Kidney (tissue), 14 donors: ENCODE measurements around the gene VGLL2. TPM values are rescaled to one million over a fixed set of nuclear protein-coding genes. Genes with fewer than 3 reads are reported as not detected.

Experiments
- DNase-seq, 5 donors: peaks; one replicate each; pipeline ENCODE4 v3.0.0-alpha.2; 2013 to 2020
- FAIRE-seq: peaks from 2 replicates; lab custom pipeline; 2012; peaks lifted over from hg19 to GRCh38; lab: Jason Lieb, UNC
- H3K27ac ChIP-seq, 2 donors: one replicate each; pipeline ENCODE4 v1.7.0; 2013; ENCODE audit warnings: low read depth in 2 of 2, low read length in 2 of 2, inconsistent platforms in 1 of 2
- H3K27me3 ChIP-seq: one replicate; pipeline ENCODE4 v1.7.1; 2013; ENCODE audit warnings: low read length, inconsistent platforms; ENCODE audit not compliant: control insufficient read depth, insufficient read depth
- H3K36me3 ChIP-seq, 3 donors: one replicate each; pipeline versions ENCODE4 v1.7.0 to v1.7.1; 2013; ENCODE audit warnings: low read length in 3 of 3, control low read depth in 1 of 3, inconsistent platforms in 1 of 3; ENCODE audit not compliant: insufficient read depth in 3 of 3, control insufficient read depth in 2 of 3
- H3K4me1 ChIP-seq, 3 donors: one replicate each; pipeline versions ENCODE4 v1.7.0 to v1.7.1; 2013; ENCODE audit warnings: low read length in 3 of 3, inconsistent platforms in 1 of 3, low read depth in 1 of 3; ENCODE audit not compliant: control insufficient read depth in 2 of 3, insufficient read depth in 2 of 3
- H3K4me3 ChIP-seq, 3 donors: one replicate each; pipeline versions ENCODE4 v1.7.0 to v1.8.1; 2013; ENCODE audit warnings: low read length in 3 of 3, control low read depth in 1 of 3, inconsistent platforms in 1 of 3
- H3K9ac ChIP-seq, 3 donors: one replicate each; pipeline versions ENCODE4 v1.7.0 to v1.7.1; 2013; ENCODE audit warnings: low read length in 3 of 3, control low read depth in 1 of 3, inconsistent platforms in 1 of 3
- H3K9me3 ChIP-seq, 3 donors: one replicate each; pipeline versions ENCODE4 v1.7.0 to v1.7.1; 2013; ENCODE audit warnings: low read length in 3 of 3, control low read depth in 1 of 3, inconsistent platforms in 1 of 3; ENCODE audit not compliant: control insufficient read depth in 2 of 3, insufficient read depth in 1 of 3
- CTCF ChIP-seq: IDR thresholded peaks from 3 replicates; pipeline ENCODE4 v1.5.1; 2012; ENCODE audit warnings: mild to moderate bottlenecking, moderate library complexity, borderline replicate concordance; ENCODE audit not compliant: insufficient read depth; ENCODE audit errors: extremely low read depth
- intact Hi-C: fragments of 100-400 bp; cut with DNase I; formaldehyde crosslinking; loops from one replicate; pipeline ENCODE4 v1.11.1; 2022
- polyA plus RNA-seq: library from polyadenylated mRNA; stranded (reverse); fragments of 350-450 nt; fragmentation: Illumina TruSeq; extraction: RNeasy Lipid Tissue Mini Kit (QIAGEN cat#74804); gene quantifications from one replicate; pipeline ENCODE4 v1.2.3, GENCODE V29; 2014; ENCODE audit warnings: low read depth, low replicate concordance; ENCODE audit not compliant: insufficient read depth
- total RNA-seq: library from RNA; stranded (reverse); fragmentation: NEBNext Ultra II Directional; extraction: Animal tissue kit (Norgen Biotek cat#: 25700); gene quantifications from one replicate; pipeline ENCODE4 v1.2.1, GENCODE V29; 2021
- donor health status: control.
- donor health status: control.
- donor health status: control.
- donor health status: control.
- donor health status: control.
- donor health status: DM: yes; HTN: yes; CAD: no.
- donor health status: Normal renal cell carcinoma (clear cell type).

Gene VGLL2
- total and polyA plus RNA-seq, 2 donors from 2014 or later, result not detected

GRCh38 chr6:117267766-117268534 lies 2.6 kb downstream of the VGLL2 start:
- Histone ChIP-seq H3K4me3 (no peak overlapping the region), H3K9ac (no peak overlapping the region), H3K4me1 (peaks cover 0 to 13% (median 7%) of the 10 kb centered on the region in 3 donors), H3K27me3 (peaks cover 81% of the 10 kb centered on the region), H3K27ac (no peak overlapping the region), H3K36me3 (no peaks in the 10 kb centered on the region), H3K9me3 (no peaks in the 10 kb centered on the region)
- no peak for TF ChIP-seq CTCF
- FAIRE-seq (no peak), DNase-seq (peak in 1 of 5 donors; percentile 18)
- intact Hi-C loops, result no loop called here

GRCh38 chr6:117268924-117269323 lies 3.6 kb downstream of the VGLL2 start:
- no peak for TF ChIP-seq CTCF
- no peak overlapping the region for H3K9ac ChIP-seq
- no peaks in the 10 kb centered on the region for H3K9me3 ChIP-seq
- no peak overlapping the region for H3K27ac ChIP-seq
- peak in 1 of 5 donors; percentile 17 for DNase-seq
- H3K27me3 ChIP-seq, result peaks cover 79% of the 10 kb centered on the region
- intact Hi-C loops, result no loop called here
- peaks cover 0 to 13% (median 7%) of the 10 kb centered on the region in 3 donors for H3K4me1 ChIP-seq
- H3K4me3 ChIP-seq, result no peak overlapping the region
- FAIRE-seq, result no peak
- no peaks in the 10 kb centered on the region for H3K36me3 ChIP-seq

GRCh38 chr6:117269638-117270054 lies 4.3 kb downstream of the VGLL2 start:
- Histone ChIP-seq H3K9ac (no peak overlapping the region), H3K9me3 (no peaks in the 10 kb centered on the region), H3K36me3 (no peaks in the 10 kb centered on the region), H3K27ac (no peak overlapping the region), H3K4me1 (peaks cover 0 to 13% (median 7%) of the 10 kb centered on the region in 3 donors), H3K4me3 (no peak overlapping the region), H3K27me3 (peaks cover 73% of the 10 kb centered on the region)
- TF ChIP-seq CTCF, result no peak
- intact Hi-C loops, result no loop called here
- DNase-seq (no peak), FAIRE-seq (no peak)
